ENCODE data around the gene SLC8A3.

Gene SLC8A3

GRCh38 chr14:70173569-70173968 is 15.2 kb downstream of the SLC8A3 start:
- DNase-seq (ENCODE audit: low spot score) = no peak

DNA sequence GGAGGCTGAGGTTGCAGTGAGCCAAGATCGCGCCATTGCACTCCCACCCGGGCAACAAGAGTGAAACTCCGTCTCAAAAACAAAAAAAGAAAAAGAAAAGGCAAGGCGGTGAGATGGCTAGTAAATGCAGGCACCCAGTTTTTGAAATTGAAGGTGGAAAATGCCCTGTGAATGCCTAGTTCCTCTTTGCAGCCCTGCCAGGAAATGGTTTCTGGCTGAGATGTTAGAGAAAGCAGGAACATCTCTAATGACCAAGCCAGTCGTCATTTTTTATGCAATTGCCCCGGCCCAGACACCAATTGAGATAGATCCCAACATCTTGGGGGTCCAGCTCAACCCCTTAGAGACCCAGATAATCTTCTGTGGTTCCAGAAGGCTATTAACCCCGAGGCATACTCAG is 17.0 kb downstream of the SLC8A3 start:
- DNase-seq (ENCODE audit: low spot score) = no peak

GRCh38 chr14:70170976-70171375 is 17.8 kb downstream of the SLC8A3 start:
- DNase-seq (ENCODE audit: low spot score) = no peak

DNA sequence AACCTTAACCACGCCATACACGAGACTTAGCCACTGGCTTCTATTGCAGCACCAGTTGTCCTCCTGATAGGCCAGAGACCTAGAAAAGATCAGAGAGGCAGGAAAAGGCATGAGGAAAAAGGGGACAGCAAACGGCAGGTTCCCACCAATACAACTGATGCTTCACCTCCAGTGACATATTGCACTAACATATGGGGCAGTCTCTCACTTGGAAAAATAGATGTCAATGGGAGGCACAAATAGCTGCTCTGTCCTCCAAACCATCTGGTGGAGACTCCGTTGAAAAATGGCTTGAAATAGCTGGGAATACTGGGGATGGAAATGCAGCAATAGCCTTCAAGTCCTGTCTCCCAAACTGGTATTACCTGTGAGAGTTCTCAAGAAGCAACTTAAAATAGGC is 20.3 kb downstream of the SLC8A3 start:
- no peak for DNase-seq (ENCODE audit: low spot score)

DNA sequence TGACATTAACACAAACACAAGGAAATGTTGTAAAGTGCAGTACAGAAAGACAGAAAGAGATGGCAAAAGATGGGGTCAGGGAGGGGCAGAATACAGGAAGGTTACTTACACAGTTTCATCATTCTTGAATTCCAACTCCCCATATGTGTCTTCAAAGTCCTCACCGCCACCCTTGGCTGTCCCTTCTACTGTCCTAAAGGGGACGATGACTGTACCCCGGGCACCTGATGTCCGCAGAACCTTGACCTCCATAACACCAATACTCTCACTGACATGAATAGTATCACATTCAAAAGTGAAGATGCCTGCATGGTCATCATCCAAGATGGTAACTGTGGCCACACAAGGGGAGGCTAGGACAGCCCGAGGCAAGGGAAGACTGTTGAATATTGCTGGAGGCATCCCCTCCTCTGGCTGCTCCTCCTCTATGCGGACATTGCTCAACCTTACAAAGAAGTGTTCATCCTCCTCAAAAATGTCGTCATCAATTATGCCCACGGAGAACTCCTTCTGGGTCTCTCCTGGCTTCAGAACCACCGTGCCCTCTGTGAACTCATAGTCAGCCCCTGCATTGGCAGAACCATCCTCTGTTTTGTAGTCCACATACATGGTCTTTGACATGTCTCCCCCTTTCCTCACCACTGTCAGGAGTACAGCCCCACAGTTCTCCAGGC is 22.1 kb downstream of the SLC8A3 start:
- DNase-seq (ENCODE audit: low spot score) = no peak

- no peak for DNase-seq (ENCODE audit: low spot score)
Observed at GRCh38 chr14:70162358-70162757, 26.4 kb downstream of the SLC8A3 start.

- DNase-seq (ENCODE audit: low spot score) = no peak
Observed at GRCh38 chr14:70156592-70156991, 32.2 kb downstream of the SLC8A3 start.

DNA sequence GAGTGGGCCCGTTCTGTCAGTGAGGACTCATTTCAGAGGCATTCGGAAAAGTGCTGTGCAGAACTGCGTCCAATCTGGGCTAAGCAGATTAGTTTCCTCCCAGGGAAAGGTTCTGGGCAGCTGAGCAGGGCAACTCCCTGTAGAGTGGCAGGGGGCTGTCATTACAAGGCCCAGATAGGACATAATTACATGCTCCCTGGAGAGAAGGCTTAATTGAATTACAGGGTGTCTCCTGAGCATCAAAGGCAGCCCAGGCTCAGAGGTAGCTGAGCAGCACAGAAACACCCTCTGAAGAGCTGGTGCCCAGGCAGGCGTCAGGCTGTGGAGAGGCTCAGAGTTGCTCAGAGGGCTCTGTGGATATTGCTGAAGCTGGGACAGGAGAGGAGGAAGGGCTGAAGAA is 36.0 kb downstream of the SLC8A3 start:
- DNase-seq (ENCODE audit: low spot score) = no peak

GRCh38 chr14:70152081-70152480 is 36.7 kb downstream of the SLC8A3 start:
- DNase-seq (ENCODE audit: low spot score) = no peak

DNA sequence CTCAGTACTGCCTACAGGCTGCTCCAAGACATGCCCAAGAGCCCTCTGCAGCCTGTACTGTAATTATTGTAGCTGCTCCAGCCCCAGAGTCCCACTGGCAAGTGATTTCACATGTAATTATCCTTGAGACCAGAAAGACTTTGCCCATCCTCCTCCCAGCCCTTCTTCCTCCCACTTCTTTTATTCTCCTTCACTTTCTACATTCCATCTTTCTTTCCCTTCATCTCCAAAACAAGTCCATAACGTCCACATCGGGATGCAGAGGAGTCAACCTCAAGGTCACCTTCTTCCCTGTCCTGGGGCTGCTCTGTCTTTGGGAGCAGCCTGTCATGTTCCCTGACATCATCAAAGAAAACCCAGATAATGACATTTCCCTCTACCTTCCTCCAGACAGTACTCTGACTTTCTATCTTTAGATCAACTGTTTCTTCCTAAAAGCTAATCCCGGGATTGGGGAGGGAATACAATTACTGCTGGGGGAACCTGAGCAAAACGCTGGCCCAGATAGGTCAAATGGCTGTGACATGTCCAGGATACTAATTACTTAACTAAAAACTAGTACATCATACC is 39.1 kb downstream of the SLC8A3 start:
- no peak for DNase-seq (ENCODE audit: low spot score)

GRCh38 chr14:70148911-70149595 is 39.7 kb downstream of the SLC8A3 start:
- DNase-seq (ENCODE audit: low spot score) = no peak

DNA sequence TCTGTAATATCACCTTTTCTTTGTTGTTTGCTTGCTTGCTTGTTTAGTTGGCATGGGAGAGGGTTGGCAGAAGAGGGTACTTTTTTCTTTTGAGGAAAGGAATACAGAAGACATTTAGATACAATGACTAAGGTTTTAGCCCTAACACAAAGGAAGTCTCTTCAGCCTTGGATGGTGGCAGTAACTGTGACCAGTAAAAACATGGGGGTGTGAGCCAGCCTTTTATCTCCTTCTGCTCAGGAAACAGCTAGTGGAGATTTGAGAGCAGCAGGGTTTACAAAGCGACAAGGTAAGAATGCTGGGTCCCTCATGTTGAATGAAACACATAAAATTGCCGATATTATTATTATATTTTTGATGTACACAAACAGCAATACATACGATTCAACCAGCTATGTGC is 40.4 kb downstream of the SLC8A3 start:
- no peak for DNase-seq (ENCODE audit: low spot score)

GRCh38 chr14:70144046-70144445 is 44.7 kb downstream of the SLC8A3 start:
- no peak for DNase-seq (ENCODE audit: low spot score)

DNA sequence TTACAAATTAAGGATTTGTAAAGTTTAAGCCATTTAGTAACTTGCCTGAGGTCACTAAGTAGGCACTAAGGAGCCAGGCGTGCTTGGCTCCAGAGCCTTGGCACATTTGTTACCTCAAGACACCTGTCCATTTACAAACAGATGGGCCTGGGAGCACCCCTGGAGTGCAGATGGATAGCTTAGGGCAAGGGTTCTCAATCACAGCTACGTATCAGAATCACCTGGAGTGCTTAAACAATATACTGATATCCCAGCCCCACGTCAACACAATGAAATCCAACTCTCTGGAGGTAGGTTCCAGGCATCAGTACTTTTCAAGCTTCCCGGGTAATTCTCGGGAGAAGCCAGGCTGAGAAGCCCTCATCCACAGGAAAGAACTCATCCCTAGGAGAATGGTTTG is 45.4 kb downstream of the SLC8A3 start:
- DNase-seq (ENCODE audit: low spot score) = no peak

DNA sequence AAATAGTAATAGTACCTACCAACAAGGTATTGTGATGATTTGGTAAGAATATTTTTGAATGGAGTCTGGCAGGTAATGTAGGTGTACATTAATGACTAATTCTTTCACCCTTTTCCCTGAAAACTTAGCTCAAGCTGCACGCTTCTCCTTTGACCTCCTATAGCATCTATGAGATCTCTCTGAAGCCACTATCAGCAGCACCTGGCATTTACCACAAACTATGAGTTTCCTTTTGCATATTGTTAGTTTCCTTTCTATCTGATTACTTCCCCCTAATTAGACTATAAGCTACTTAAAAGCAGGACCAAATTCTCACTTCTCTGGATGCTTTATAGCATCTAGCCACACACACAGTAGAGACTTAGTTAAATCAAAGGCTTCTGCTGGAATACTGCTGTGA is 48.1 kb downstream of the SLC8A3 start:
- no peak for DNase-seq (ENCODE audit: low spot score)

GRCh38 chr14:70139384-70139783 is 49.4 kb downstream of the SLC8A3 start:
- DNase-seq (ENCODE audit: low spot score) = no peak

GRCh38 chr14:70137788-70138187 is 51.0 kb downstream of the SLC8A3 start:
- no peak for DNase-seq (ENCODE audit: low spot score)

GRCh38 chr14:70133461-70133860 is 55.3 kb downstream of the SLC8A3 start:
- DNase-seq (ENCODE audit: low spot score) = no peak

- no peak for DNase-seq (ENCODE audit: low spot score)
Observed at GRCh38 chr14:70130482-70130881, 58.3 kb downstream of the SLC8A3 start.

GRCh38 chr14:70127186-70127585 is 61.6 kb downstream of the SLC8A3 start:
- no peak for DNase-seq (ENCODE audit: low spot score)

DNA sequence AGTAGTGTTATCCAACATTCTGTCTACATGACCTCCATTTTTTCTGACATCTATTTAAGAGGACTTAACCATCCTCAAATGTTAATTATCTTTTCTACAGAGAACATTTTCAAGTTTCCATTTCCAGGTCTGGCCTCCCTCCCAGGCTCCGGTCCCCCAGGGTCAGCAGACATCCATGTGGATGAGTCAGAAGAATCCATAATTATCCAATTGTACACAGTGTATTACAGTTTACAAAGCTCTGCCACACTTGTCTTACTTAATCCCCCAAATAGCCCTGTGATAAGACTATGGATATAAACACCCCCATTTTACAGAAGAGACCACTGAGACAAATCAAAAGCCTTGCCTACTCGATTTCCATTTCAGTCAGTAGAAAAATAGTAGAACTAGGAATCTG is 65.0 kb downstream of the SLC8A3 start:
- DNase-seq (ENCODE audit: low spot score) = no peak

GRCh38 chr14:70121521-70121920 is 67.2 kb downstream of the SLC8A3 start:
- no peak for DNase-seq (ENCODE audit: low spot score)

GRCh38 chr14:70118064-70118463 is 70.7 kb downstream of the SLC8A3 start:
- no peak for DNase-seq (ENCODE audit: low spot score)

GRCh38 chr14:70116278-70116677 is 72.5 kb downstream of the SLC8A3 start:
- DNase-seq (ENCODE audit: low spot score) = no peak

All from kidney capillary endothelial cell (primary cell).